ENCODE measurements around the gene AKIRIN2.

AKIRIN2 gene

GRCh38 chr6:87701676-87702588 is at the start of gene AKIRIN2:
Gene AKIRIN2 (minus strand): TSS chr6:87702233. CDS start chr6:87701684, 549 bp downstream.
- no peak for TF ChIP-seq CTCF (IDR thresholded peaks at IDR 0.05; ENCODE audit: low read depth, low read length, missing control alignments)
- H3K4me3 ChIP-seq (ENCODE audit: low read depth, low read length), result peak within 1 kb of the TSS; percentile 97
- in situ Hi-C loops (cut with HindIII; ENCODE audit: low sequenced_read_pairs), result no loop called here

GRCh38 chr6:87747646-87748045 is 45.6 kb upstream of the AKIRIN2 start:
- no peak overlapping the region for H3K4me3 ChIP-seq (ENCODE audit: low read depth, low read length)
- no peak for DNase-seq (ENCODE audit: low read depth)
- in situ Hi-C loops (cut with HindIII; ENCODE audit: low sequenced_read_pairs), result no loop called here
- no peak for TF ChIP-seq CTCF (IDR thresholded peaks at IDR 0.05; ENCODE audit: low read depth, low read length, missing control alignments)

More at GRCh38 chr6:87701676-87702588, at the start of gene AKIRIN2:
- peak; percentile 100 for DNase-seq (ENCODE audit: low read depth)

GRCh38 chr6:87745966-87746721 is 44.1 kb upstream of the AKIRIN2 start:
- DNase-seq (ENCODE audit: low read depth), result no peak
- no peak overlapping the region for H3K4me3 ChIP-seq (ENCODE audit: low read depth, low read length)
- in situ Hi-C loops (cut with HindIII; ENCODE audit: low sequenced_read_pairs), result no loop called here
- no peak for TF ChIP-seq CTCF (IDR thresholded peaks at IDR 0.05; ENCODE audit: low read depth, low read length, missing control alignments)

GRCh38 chr6:87743454-87743853 is 41.4 kb upstream of the AKIRIN2 start:
- TF ChIP-seq CTCF (IDR thresholded peaks at IDR 0.05; ENCODE audit: low read depth, low read length, missing control alignments), result no peak
- H3K4me3 ChIP-seq (ENCODE audit: low read depth, low read length), result no peak overlapping the region
- DNase-seq (ENCODE audit: low read depth), result no peak
- in situ Hi-C loops (cut with HindIII; ENCODE audit: low sequenced_read_pairs), result loop anchor here (5.0 kb wide), 1 partner anchor 81 kb away; no protein-coding TSS in a partner anchor

GRCh38 chr6:87742106-87742505 is 40.1 kb upstream of the AKIRIN2 start:
- TF ChIP-seq CTCF (IDR thresholded peaks at IDR 0.05; ENCODE audit: low read depth, low read length, missing control alignments), result no peak
- no peak for DNase-seq (ENCODE audit: low read depth)

GRCh38 chr6:87741001-87741650 is 39.1 kb upstream of the AKIRIN2 start:
- DNase-seq (ENCODE audit: low read depth), result no peak
- in situ Hi-C loops (cut with HindIII; ENCODE audit: low sequenced_read_pairs), result loop anchor here (5.0 kb wide), 1 partner anchor 79 kb away; no protein-coding TSS in a partner anchor
- no peak overlapping the region for H3K4me3 ChIP-seq (ENCODE audit: low read depth, low read length)
- TF ChIP-seq CTCF (IDR thresholded peaks at IDR 0.05; ENCODE audit: low read depth, low read length, missing control alignments), result no peak

More at GRCh38 chr6:87742106-87742505, 40.1 kb upstream of the AKIRIN2 start:
- in situ Hi-C loops (cut with HindIII; ENCODE audit: low sequenced_read_pairs), result loop anchor here (5.0 kb wide), 1 partner anchor 80 kb away; no protein-coding TSS in a partner anchor
- no peak overlapping the region for H3K4me3 ChIP-seq (ENCODE audit: low read depth, low read length)
